ENCODE data around the gene AP1G2.

DNA sequence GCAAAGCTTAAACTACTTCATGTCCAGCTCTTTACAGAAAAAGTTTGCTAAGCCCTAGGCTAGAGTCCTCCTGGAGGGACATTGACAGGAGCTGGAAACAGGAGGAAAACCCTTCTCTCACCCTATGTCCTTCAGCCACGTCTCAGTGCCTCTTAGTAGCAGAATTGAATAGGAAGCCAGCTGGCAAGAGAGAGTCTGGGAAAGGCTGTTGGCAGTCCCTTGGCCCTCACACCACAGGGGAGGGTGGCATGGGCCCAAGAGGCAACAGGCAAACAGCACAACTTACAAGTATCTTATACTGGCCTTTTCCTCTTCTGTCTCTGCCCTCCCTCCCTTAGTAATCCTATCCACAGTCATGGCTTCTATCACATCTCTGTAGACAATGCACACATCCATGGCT, 40.9 kb upstream of the AP1G2 start:
- no peak for TF ChIP-seq EZH2 (IDR thresholded peaks at IDR 0.05; ENCODE audit: borderline replicate concordance, low read depth, low read length, poor library complexity, severe bottlenecking)
- TF ChIP-seq, protein P1, sequence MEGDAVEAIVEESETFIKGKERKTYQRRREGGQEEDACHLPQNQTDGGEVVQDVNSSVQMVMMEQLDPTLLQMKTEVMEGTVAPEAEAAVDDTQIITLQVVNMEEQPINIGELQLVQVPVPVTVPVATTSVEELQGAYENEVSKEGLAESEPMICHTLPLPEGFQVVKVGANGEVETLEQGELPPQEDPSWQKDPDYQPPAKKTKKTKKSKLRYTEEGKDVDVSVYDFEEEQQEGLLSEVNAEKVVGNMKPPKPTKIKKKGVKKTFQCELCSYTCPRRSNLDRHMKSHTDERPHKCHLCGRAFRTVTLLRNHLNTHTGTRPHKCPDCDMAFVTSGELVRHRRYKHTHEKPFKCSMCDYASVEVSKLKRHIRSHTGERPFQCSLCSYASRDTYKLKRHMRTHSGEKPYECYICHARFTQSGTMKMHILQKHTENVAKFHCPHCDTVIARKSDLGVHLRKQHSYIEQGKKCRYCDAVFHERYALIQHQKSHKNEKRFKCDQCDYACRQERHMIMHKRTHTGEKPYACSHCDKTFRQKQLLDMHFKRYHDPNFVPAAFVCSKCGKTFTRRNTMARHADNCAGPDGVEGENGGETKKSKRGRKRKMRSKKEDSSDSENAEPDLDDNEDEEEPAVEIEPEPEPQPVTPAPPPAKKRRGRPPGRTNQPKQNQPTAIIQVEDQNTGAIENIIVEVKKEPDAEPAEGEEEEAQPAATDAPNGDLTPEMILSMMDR (conservative IDR thresholded peaks at IDR 0.05; ENCODE audit: low read depth, low read length), result no peak

Data from A673 (cell line).